Left lung (tissue), 10 donors: ENCODE data around the gene PKD2L1. TPM values are rescaled to one million over a fixed set of nuclear protein-coding genes. Genes with fewer than 3 reads are reported as not detected.

Experiments
- ATAC-seq: fragments of 200-7000 bp; cut with Tn5 transposase; one replicate; pipeline ENCODE4 v1.9.1; 2020; ENCODE audit warnings: moderate library complexity
- DNase-seq, 4 donors: peaks; one replicate each; pipeline ENCODE4 v3.0.0-alpha.2; 2013 to 2020
- H3K27ac ChIP-seq, 2 donors: fragments of 200-600 bp; sonication (generic) in 1 of 2; one replicate each; pipeline versions ENCODE4 v1.5.0 to v1.8.0; 2020 to 2021
- H3K27me3 ChIP-seq, 2 donors: fragments of 200-600 bp; sonication (generic) in 1 of 2; one replicate each; pipeline versions ENCODE4 v1.5.0 to v1.8.0; 2020 to 2021
- H3K36me3 ChIP-seq, 2 donors: fragments of 200-600 bp; sonication (generic) in 1 of 2; one replicate each; pipeline versions ENCODE4 v1.5.0 to v1.8.0; 2020 to 2021
- H3K4me1 ChIP-seq, 2 donors: fragments of 200-600 bp; one replicate each; pipeline ENCODE4 v1.8.0; 2021
- H3K4me3 ChIP-seq, 2 donors: fragments of 200-600 bp; sonication (generic) in 1 of 2; one replicate each; pipeline versions ENCODE4 v1.5.0 to v1.8.0; 2020 to 2021; ENCODE audit warnings: mild to moderate bottlenecking in 1 of 2
- H3K9me3 ChIP-seq, 2 donors: fragments of 200-600 bp; sonication (generic) in 1 of 2; one replicate each; pipeline versions ENCODE4 v1.5.0 to v1.8.0; 2020 to 2021
- CTCF ChIP-seq, 2 donors: fragments of 200-600 bp; sonication (generic) in 1 of 2; IDR thresholded peaks; one replicate each; pipeline versions ENCODE4 v1.5.0 to v1.8.0; 2021; ENCODE audit warnings: antibody characterized with exemption in 2 of 2
- intact Hi-C, 2 donors: fragments of 100-400 bp; cut with DNase I; formaldehyde crosslinking; loops; one replicate each; pipeline versions ENCODE4 v1.11.2 to v1.14.2; 2022
- polyA plus RNA-seq, 6 donors: library from polyadenylated mRNA; unstranded; fragments of 120-200 nt; gene quantifications; one replicate each; pipeline ENCODE4 v1.2.1, GENCODE V29; 2013; ENCODE audit not compliant: insufficient read length in 6 of 6
- total RNA-seq, 2 donors: library from RNA; stranded (reverse); fragmentation: NEBNext Ultra II Directional; extraction: Animal tissue kit (Norgen Biotek cat#: 25700); gene quantifications; one replicate each; pipeline ENCODE4 v1.2.1, GENCODE V29; 2021
- donor health status: DM: no; HTN: yes; CAD: no.
- donor health status: DM: no; HTN: no; CAD: no.

Gene PKD2L1
- total and polyA plus RNA-seq, 8 donors: 0.22 to 0.47 (median 0.32) TPM; not detected in 1

GRCh38 chr10:100325158-100325557, 4.9 kb downstream of the PKD2L1 start:
- no peak for TF ChIP-seq CTCF (IDR thresholded peaks at IDR 0.05)
- intact Hi-C loops: no loop called here
- Histone ChIP-seq H3K27me3 (peaks cover 0 to 19% of the 10 kb centered on the region in 2 donors), H3K9me3 (no peaks in the 10 kb centered on the region), H3K27ac (no peak overlapping the region), H3K4me3 (no peak overlapping the region), H3K4me1 (peaks cover 0 to 8% of the 10 kb centered on the region in 2 donors), H3K36me3 (no peaks in the 10 kb centered on the region)
- ATAC-seq: peak; percentile 49
- no peak for DNase-seq

- TF ChIP-seq CTCF (IDR thresholded peaks at IDR 0.05): no peak
- H3K27ac ChIP-seq: no peak overlapping the region
- no peak overlapping the region for H3K4me3 ChIP-seq
- H3K9me3 ChIP-seq: no peaks in the 10 kb centered on the region
- DNase-seq (no peak), ATAC-seq (no peak)
- no peaks in the 10 kb centered on the region for H3K36me3 ChIP-seq
- H3K4me1 ChIP-seq: no peaks in the 10 kb centered on the region
- H3K27me3 ChIP-seq: peaks cover 0 to 40% of the 10 kb centered on the region in 2 donors
- intact Hi-C loops: no loop called here
Observed at GRCh38 chr10:100319707-100320402, 10.2 kb downstream of the PKD2L1 start.

GRCh38 chr10:100318207-100318606, 11.8 kb downstream of the PKD2L1 start:
- peaks cover 0 to 51% of the 10 kb centered on the region in 2 donors for H3K27me3 ChIP-seq
- intact Hi-C loops: no loop called here
- TF ChIP-seq CTCF (IDR thresholded peaks at IDR 0.05): no peak
- DNase-seq: no peak
- H3K9me3 ChIP-seq: no peaks in the 10 kb centered on the region
- no peak for ATAC-seq
- H3K4me3 ChIP-seq: no peak overlapping the region
- H3K27ac ChIP-seq: no peak overlapping the region
- no peaks in the 10 kb centered on the region for H3K4me1 ChIP-seq
- H3K36me3 ChIP-seq: no peaks in the 10 kb centered on the region

GRCh38 chr10:100315615-100316014, 14.4 kb downstream of the PKD2L1 start:
- ATAC-seq (no peak), DNase-seq (no peak)
- H3K27me3 ChIP-seq: peaks cover 0 to 63% of the 10 kb centered on the region in 2 donors
- no peaks in the 10 kb centered on the region for H3K4me1 ChIP-seq
- H3K9me3 ChIP-seq: no peaks in the 10 kb centered on the region
- TF ChIP-seq CTCF (IDR thresholded peaks at IDR 0.05): no peak
- no peaks in the 10 kb centered on the region for H3K36me3 ChIP-seq
- intact Hi-C loops: no loop called here
- H3K27ac ChIP-seq: no peak overlapping the region
- no peak overlapping the region for H3K4me3 ChIP-seq

- no peaks in the 10 kb centered on the region for H3K4me1 ChIP-seq
- H3K27ac ChIP-seq: no peak overlapping the region
- DNase-seq (no peak), ATAC-seq (no peak)
- TF ChIP-seq CTCF (IDR thresholded peaks at IDR 0.05): no peak
- H3K9me3 ChIP-seq: no peaks in the 10 kb centered on the region
- peaks cover 0 to 43% of the 10 kb centered on the region in 2 donors for H3K27me3 ChIP-seq
- no peaks in the 10 kb centered on the region for H3K36me3 ChIP-seq
- H3K4me3 ChIP-seq: no peak overlapping the region
- intact Hi-C loops: no loop called here
Observed at GRCh38 chr10:100311298-100311697, 18.7 kb downstream of the PKD2L1 start.
